GM18868 (cell line): ENCODE measurements around the gene KHDC3L.
A peak's percentile ranks its signal among the peaks of the same experiment; 100 is the strongest.
"Not testable (repeated sequence)": the region's sequence is repeated elsewhere in the genome, so short reads cannot be mapped to it uniquely, and the experiment has no call there.

Experiments used
- ATAC-seq: cut with Tn5 transposase; IDR thresholded peaks from one replicate; pipeline ENCODE4 v1.9.1; 2021; ENCODE audit warnings: mild to moderate bottlenecking, moderate library complexity; ENCODE audit not compliant: unreplicated experiment

The KHDC3L gene

GRCh38 chr6:73369157-73369556 lies 6.7 kb downstream of the KHDC3L start:
- no peak for ATAC-seq

- no peak for ATAC-seq
Measured at GRCh38 chr6:73369563-73369962, 7.1 kb downstream of the KHDC3L start, which contains the start of gene OOEP. Gene OOEP (minus strand): TSS chr6:73369897. CDS start chr6:73369792, 105 bp downstream.

GRCh38 chr6:73371984-73372383 lies 9.5 kb downstream of the KHDC3L start:
- ATAC-seq, result no peak

- no peak for ATAC-seq
Measured at GRCh38 chr6:73372516-73372915, 10.1 kb downstream of the KHDC3L start.

GRCh38 chr6:73375216-73375615 lies 12.8 kb downstream of the KHDC3L start:
- no peak for ATAC-seq

- peak; percentile 60 for ATAC-seq
Measured at GRCh38 chr6:73377225-73377624, 14.8 kb downstream of the KHDC3L start.

- ATAC-seq, result not testable (repeated sequence)
Measured at GRCh38 chr6:73381531-73381930, 19.1 kb downstream of the KHDC3L start.

- no peak for ATAC-seq
Measured at GRCh38 chr6:73382462-73383113, 20.1 kb downstream of the KHDC3L start.

GRCh38 chr6:73388433-73388799 lies 26.0 kb downstream of the KHDC3L start:
- peak; percentile 25 for ATAC-seq

- peak; percentile 78 for ATAC-seq
Measured at GRCh38 chr6:73388800-73389512, 26.5 kb downstream of the KHDC3L start.

GRCh38 chr6:73389854-73390253 lies 27.4 kb downstream of the KHDC3L start:
- no peak for ATAC-seq

GRCh38 chr6:73391675-73392074 lies 29.2 kb downstream of the KHDC3L start:
- no peak for ATAC-seq

- ATAC-seq, result not testable (repeated sequence)
Measured at GRCh38 chr6:73392188-73392587, 29.7 kb downstream of the KHDC3L start.

GRCh38 chr6:73393278-73393677 lies 30.8 kb downstream of the KHDC3L start:
- ATAC-seq, result no peak

- no peak for ATAC-seq
Measured at GRCh38 chr6:73394577-73395354, 32.3 kb downstream of the KHDC3L start, which contains the start of gene DDX43. Gene DDX43 (plus strand): TSS chr6:73394828. CDS start chr6:73394906, 78 bp downstream.

- ATAC-seq, result no peak
Measured at GRCh38 chr6:73395875-73396274, 33.4 kb downstream of the KHDC3L start.

GRCh38 chr6:73400656-73401055 lies 38.2 kb downstream of the KHDC3L start:
- ATAC-seq, result peak; percentile 51

GRCh38 chr6:73409395-73409794 lies 46.9 kb downstream of the KHDC3L start:
- no peak for ATAC-seq

- no peak for ATAC-seq
Measured at GRCh38 chr6:73413102-73413501, 50.6 kb downstream of the KHDC3L start.
